GM12878 (cell line): ENCODE results near the gene DERL2.

Experiments used
- CBFB ChIP-seq: IDR thresholded peaks from 2 replicates; pipeline ENCODE4 v1.6.1; 2016; ENCODE audit warnings: antibody characterized with exemption, low read depth
- CHD2 ChIP-seq: IDR thresholded peaks from 2 replicates; pipeline ENCODE4 v1.6.1; 2011; ENCODE audit warnings: low read depth, low read length, improper control_type of control experiment, borderline replicate concordance
- CTCF ChIP-seq, 3 experiments: IDR thresholded peaks in 2 of 3; conservative IDR thresholded peaks in 1 of 3; 2 replicates each; pipeline ENCODE4 v1.5.1; 2011; ENCODE audit warnings: low read depth in 3 of 3, low read length in 3 of 3, mild to moderate bottlenecking in 3 of 3, control low read depth in 2 of 3, moderate library complexity in 2 of 3, inconsistent platforms in 1 of 3, mixed read lengths in 1 of 3; ENCODE audit not compliant: control insufficient read depth in 2 of 3, insufficient read depth in 1 of 3; ENCODE audit errors: extremely low read depth in 1 of 3
- HDAC2 ChIP-seq: fragments of 200-600 bp; sonication (generic); IDR thresholded peaks from 2 replicates; pipeline ENCODE4 v1.6.1; 2017
- HDAC6 ChIP-seq: fragments of 200-600 bp; sonication (generic); IDR thresholded peaks from one replicate; pipeline ENCODE4 v1.8.0; 2017; ENCODE audit warnings: antibody characterized with exemption; ENCODE audit not compliant: unreplicated experiment
- IKZF2 ChIP-seq, 2 experiments: fragments of 450-650 bp; IDR thresholded peaks; 2 replicates each; pipeline ENCODE4 v1.6.1; 2017; ENCODE audit warnings: mild to moderate bottlenecking in 2 of 2, moderate library complexity in 2 of 2
- POLR2AphosphoS5 ChIP-seq: IDR thresholded peaks from 2 replicates; pipeline ENCODE4 v1.6.1; 2011; ENCODE audit warnings: mild to moderate bottlenecking, low read length, inconsistent platforms
- SMAD1 ChIP-seq: fragments of 450-650 bp; IDR thresholded peaks from 2 replicates; pipeline ENCODE4 v1.6.1; 2018; ENCODE audit warnings: mild to moderate bottlenecking, low read depth; ENCODE audit not compliant: partially characterized antibody
- SMC3 ChIP-seq: IDR thresholded peaks from 2 replicates; pipeline ENCODE4 v1.6.1; 2011; ENCODE audit warnings: low read length, improper control_type of control experiment, borderline replicate concordance
- STAT3 ChIP-seq: IDR thresholded peaks from 2 replicates; pipeline ENCODE4 v1.6.1; 2011; ENCODE audit warnings: low read depth, low read length, improper control_type of control experiment
- YY1 ChIP-seq: IDR thresholded peaks from 2 replicates; pipeline ENCODE4 v1.6.1; 2011; ENCODE audit warnings: low read depth, mild to moderate bottlenecking, low read length

GRCh38 chr17:5516060-5516792 is 30.2 kb upstream of the DERL2 start:
- TF ChIP-seq CTCF (IDR thresholded peaks at IDR 0.05 in 2 of 3, conservative IDR thresholded peaks at IDR 0.05 in 1 of 3; ENCODE audit: control insufficient read depth in 2 of 3, extremely low read depth in 1 of 3, insufficient read depth in 1 of 3, low read depth in 3 of 3, low read length in 3 of 3) (no peak), POLR2AphosphoS5 (no peak), STAT3 (no peak), CBFB (no peak), HDAC6 (no peak), SMAD1 (no peak), YY1 (no peak), CHD2 (no peak), SMC3 (no peak), IKZF2 (IDR thresholded peaks at IDR 0.05) (no peak), HDAC2 (no peak)
